K562 (cell line): ENCODE results near the gene ESRRG.

ENCODE experiments used
- CREB3 ChIP-seq: fragments of 450-650 bp; conservative IDR thresholded peaks from 2 replicates; pipeline ENCODE4 v1.6.1; 2016; ENCODE audit warnings: missing genetic modification characterization, low read depth, mild to moderate bottlenecking, missing compliant biosample characterization, moderate library complexity
- ELF1 ChIP-seq: fragments of 200-800 bp; sonication (Bioruptor generic); IDR thresholded peaks from 2 replicates; pipeline ENCODE4 v1.6.1; 2016; ENCODE audit warnings: missing genetic modification characterization, missing compliant biosample characterization
- EZH2 ChIP-seq: IDR thresholded peaks from 2 replicates; pipeline ENCODE4 v1.6.1; 2012; ENCODE audit warnings: low read depth, mild to moderate bottlenecking, inconsistent platforms, low read length, borderline replicate concordance
- HMG20B ChIP-seq: fragments of 250-450 bp; sonication (Bioruptor Pico); IDR thresholded peaks from 2 replicates; pipeline ENCODE4 v1.5.0; 2021; ENCODE audit warnings: mild to moderate bottlenecking
- JUND ChIP-seq, 2 experiments: IDR thresholded peaks; 2 replicates in 1 of 2; 3 replicates in 1 of 2; pipeline ENCODE4 v1.6.1; 2011; ENCODE audit warnings: borderline replicate concordance in 2 of 2, low read depth in 2 of 2, low read length in 2 of 2, improper control_type of control experiment in 1 of 2, missing biosample characterization in 1 of 2, missing genetic modification characterization in 1 of 2, missing genetic modification reagents in 1 of 2
- NCOR1 ChIP-seq: fragments of 450-650 bp; IDR thresholded peaks from 2 replicates; pipeline ENCODE4 v1.6.1; 2016; ENCODE audit warnings: mild to moderate bottlenecking, moderate library complexity
- POLR2AphosphoS5 ChIP-seq: IDR thresholded peaks from 2 replicates; pipeline ENCODE4 v1.6.1; 2011; ENCODE audit warnings: mild to moderate bottlenecking, low read depth, low read length, moderate library complexity; ENCODE audit not compliant: control insufficient read depth, insufficient read depth
- PURB ChIP-seq: sonication (generic); formaldehyde crosslinking; IDR thresholded peaks from 2 replicates; pipeline ENCODE4 v1.9.0; 2021; ENCODE audit warnings: low read depth, mild to moderate bottlenecking, missing genetic modification reagents
- RAD21 ChIP-seq, 2 experiments: fragments of 250-450 bp in 1 of 2; fragments of 450-650 bp in 1 of 2; sonication (Bioruptor Pico) in 1 of 2; formaldehyde crosslinking in 1 of 2; IDR thresholded peaks in 1 of 2; conservative IDR thresholded peaks in 1 of 2; 2 replicates each; pipeline versions ENCODE4 v1.4.0 to v1.8.0; 2020 to 2022; ENCODE audit warnings: mild to moderate bottlenecking in 2 of 2, moderate library complexity in 1 of 2
- SP1 ChIP-seq: sonication (generic); formaldehyde crosslinking; IDR thresholded peaks from 2 replicates; pipeline ENCODE4 v1.8.1; 2022; ENCODE audit warnings: mild to moderate bottlenecking, missing genetic modification reagents
- ZNF274 ChIP-seq: IDR thresholded peaks from 2 replicates; pipeline ENCODE4 v1.6.1; 2011; ENCODE audit warnings: low read depth, mild to moderate bottlenecking, low read length, moderate library complexity, borderline replicate concordance
- TF ChIP-seq, protein P1 (sequence below): sonication (generic); formaldehyde crosslinking; IDR thresholded peaks from 2 replicates; pipeline ENCODE4 v1.5.0; 2020; ENCODE audit warnings: missing genetic modification reagents

GRCh38 chr1:216535751-216536150 is 187.5 kb downstream of the ESRRG start:
- TF ChIP-seq NCOR1 (no peak), JUND (IDR thresholded peaks at IDR 0.05; ENCODE audit: borderline replicate concordance, low read depth, low read length) (no peak), JUND (tag; IDR thresholded peaks at IDR 0.05; ENCODE audit: borderline replicate concordance, low read depth, low read length) (no peak), RAD21 (CRISPR knock-in tag; conservative IDR thresholded peaks at IDR 0.05 in 1 of 2, IDR thresholded peaks at IDR 0.05 in 1 of 2) (no peak), ZNF274 (no peak), SP1 (no peak), POLR2AphosphoS5 (no peak), HMG20B (CRISPR knock-in tag) (no peak), PURB (CRISPR knock-in tag) (no peak), ELF1 (tag) (no peak), CREB3 (tag) (no peak), EZH2 (no peak)
- TF ChIP-seq, protein P1, sequence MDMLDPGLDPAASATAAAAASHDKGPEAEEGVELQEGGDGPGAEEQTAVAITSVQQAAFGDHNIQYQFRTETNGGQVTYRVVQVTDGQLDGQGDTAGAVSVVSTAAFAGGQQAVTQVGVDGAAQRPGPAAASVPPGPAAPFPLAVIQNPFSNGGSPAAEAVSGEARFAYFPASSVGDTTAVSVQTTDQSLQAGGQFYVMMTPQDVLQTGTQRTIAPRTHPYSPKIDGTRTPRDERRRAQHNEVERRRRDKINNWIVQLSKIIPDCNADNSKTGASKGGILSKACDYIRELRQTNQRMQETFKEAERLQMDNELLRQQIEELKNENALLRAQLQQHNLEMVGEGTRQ (CRISPR knock-in tag), result no peak
